ENCODE measurements around the gene RAB25. TPM values are rescaled to one million over a fixed set of nuclear protein-coding genes. Genes with fewer than 3 reads are reported as not detected.

RAB25 gene
- polyA plus RNA-seq, 2 of the 4 experiments (the other 2 are of a cell fraction) = not detected

DNA sequence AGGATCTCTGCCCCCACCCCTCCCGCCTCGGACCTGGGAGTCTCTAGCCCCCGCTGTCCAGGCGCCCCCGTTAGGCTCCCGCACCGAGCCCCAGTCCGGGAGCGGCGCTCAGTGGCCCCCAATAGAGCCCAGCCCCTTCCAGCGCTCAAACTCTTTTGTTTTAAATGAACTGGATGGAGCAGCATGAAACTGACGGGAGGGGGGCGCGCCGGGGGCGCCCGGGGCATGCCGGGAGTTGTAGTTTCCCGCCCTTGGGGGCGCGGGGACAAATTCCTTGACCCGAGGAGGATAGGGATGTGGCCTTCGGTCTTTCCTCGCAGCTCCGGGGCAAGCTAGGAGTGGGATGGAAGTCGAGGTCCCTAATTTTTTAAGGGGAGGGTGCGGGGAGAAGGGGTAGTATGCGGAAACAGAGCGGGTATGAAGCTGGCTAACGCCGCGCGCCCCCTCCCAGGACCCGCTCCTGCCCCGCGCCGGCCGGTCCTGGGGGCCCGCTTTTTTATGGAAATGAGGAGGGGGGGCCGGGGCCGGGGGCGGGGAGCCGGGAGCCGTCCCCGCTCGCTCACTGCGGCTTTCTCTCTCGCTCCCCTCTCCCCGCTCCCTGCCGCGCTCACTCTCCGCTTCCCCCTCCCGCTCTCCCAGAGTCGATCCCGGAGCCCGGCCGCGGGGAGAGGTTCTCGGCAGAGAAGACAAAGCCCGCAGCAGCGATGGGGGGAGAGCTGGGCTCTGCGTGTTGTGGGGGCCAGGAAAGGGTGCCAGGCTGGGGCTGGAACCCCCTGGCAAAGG lies 21.5 kb downstream of the RAB25 start, which contains the start of gene MEX3A (continued):
- TF ChIP-seq RARB (CRISPR knock-in tag; IDR thresholded peaks at IDR 0.05) = no peak

DNA sequence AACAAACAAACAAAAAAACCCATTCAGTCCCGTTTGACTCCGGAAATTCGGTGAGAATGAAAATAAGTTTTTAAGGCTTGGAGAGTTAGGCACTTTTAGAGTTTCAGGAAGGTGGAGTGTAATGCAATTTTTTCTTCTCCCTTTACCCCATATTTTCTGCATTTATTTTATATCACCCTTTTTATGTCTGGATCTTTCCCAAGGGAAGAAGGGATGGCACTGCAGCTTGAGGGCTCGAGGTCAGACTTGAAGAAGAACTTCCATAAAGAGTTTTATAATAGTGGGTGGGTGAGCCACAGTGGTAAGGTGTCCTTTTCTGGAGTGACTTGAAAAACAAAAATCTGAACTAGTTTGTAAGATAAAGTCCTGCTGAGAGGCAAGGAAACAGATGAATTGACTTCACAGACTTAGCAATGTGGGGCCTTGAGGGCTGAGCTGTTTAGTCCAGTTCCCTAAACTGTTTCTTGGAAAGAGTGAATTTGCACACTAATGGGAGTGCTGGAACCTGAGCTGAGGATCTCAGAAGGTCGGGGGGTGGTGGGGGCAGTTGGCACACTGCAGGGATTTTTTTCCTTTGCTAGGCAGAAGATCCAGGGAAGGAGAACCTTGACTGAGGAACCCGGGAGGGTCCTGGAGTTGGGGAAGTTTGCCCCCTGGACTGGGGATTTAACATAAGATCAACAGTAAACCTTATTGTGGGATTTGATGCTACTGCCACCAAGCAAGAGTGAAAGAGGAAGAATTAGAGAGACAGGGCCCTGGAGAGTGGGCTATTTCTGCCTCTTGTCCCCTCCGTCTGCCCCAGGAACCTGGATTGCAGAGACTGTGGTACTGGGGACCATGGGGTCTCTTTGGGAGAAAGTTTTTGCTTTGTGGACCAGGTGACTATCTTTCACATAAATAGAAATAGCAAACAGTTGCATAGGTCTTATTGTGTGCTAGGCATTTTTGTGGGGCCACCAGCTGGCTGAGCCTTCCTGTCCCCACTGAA lies 23.1 kb downstream of the RAB25 start:
- ChIA-PET CTCF (interaction anchor here (2.1 to 29.4 kb wide), 4 partner anchors 12 to 141 kb away, joined by 5 to 2239 read pairs (median 28); partner anchors contain the start of genes LMNA and SEMA4A), POLR2A (no interaction called here)
- Histone ChIP-seq H3K4me1 (peaks cover 29% of the 10 kb centered on the region), H3K27ac (no peak overlapping the region), H3K4me2 (peak overlapping the region; percentile 100; the same call in 1 of the 3 replicates), H3K4me3 (no peak overlapping the region), H3K9me3 (no peaks in the 10 kb centered on the region)
- ATAC-seq (no peak), FAIRE-seq (no peak), DNase-seq (ENCODE audit: low read depth in 1 of 2, low spot score in 1 of 2) (no peak)
- TF ChIP-seq FOXS1 (CRISPR knock-in tag; IDR thresholded peaks at IDR 0.05) (no peak), HDAC2 (IDR thresholded peaks at IDR 0.05) (peak; percentile 19; the same call in 1 of the 2 replicates), RNF2 (IDR thresholded peaks at IDR 0.05; ENCODE audit: borderline replicate concordance, low read depth) (no peak), KDM1A (IDR thresholded peaks at IDR 0.05; ENCODE audit: low read depth) (peak; percentile 84; the same call in 1 of the 2 replicates)
- TF ChIP-seq, protein P1, sequence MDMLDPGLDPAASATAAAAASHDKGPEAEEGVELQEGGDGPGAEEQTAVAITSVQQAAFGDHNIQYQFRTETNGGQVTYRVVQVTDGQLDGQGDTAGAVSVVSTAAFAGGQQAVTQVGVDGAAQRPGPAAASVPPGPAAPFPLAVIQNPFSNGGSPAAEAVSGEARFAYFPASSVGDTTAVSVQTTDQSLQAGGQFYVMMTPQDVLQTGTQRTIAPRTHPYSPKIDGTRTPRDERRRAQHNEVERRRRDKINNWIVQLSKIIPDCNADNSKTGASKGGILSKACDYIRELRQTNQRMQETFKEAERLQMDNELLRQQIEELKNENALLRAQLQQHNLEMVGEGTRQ (IDR thresholded peaks at IDR 0.05) = no peak
- WGBS (ENCODE audit: missing lambda C conversion rate) = 88% methylated on average over 6 of the region's 7 CpGs

DNA sequence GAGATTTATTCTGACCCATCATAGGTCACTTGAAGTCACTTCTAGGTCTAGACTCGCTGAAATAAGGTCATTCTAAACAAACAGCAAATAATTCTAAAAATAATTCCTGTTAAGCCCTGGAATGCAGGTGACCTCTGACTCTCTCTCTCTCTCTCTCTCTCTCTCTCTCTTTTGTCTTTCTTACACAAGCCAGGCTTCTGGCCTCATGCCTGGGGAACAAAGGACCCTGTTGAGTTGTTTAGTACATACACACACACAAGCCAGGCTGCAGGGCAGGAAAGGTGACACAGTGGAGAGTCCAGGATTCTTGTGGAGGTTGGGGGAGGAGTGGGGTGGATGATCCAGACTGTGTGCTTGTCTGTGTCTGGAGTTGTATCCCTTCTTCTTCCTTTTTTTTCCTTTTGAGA lies 25.3 kb downstream of the RAB25 start:
- DNase-seq (ENCODE audit: low read depth in 1 of 2, low spot score in 1 of 2) (peak in 1 of 2 experiments; percentile 67), FAIRE-seq (no peak), ATAC-seq (no peak)
- Histone ChIP-seq H3K4me1 (peaks cover 23% of the 10 kb centered on the region), H3K4me3 (no peak overlapping the region), H3K4me2 (peak overlapping the region; percentile 46), H3K27ac (peak overlapping the region; percentile 10 to 12; a peak in 3 of 6 replicates), H3K9me3 (no peaks in the 10 kb centered on the region)
- ChIA-PET CTCF (interaction anchor here (0.6 to 29.4 kb wide), 9 partner anchors 10 to 1460 kb away, joined by 3 to 2239 read pairs (median 4); partner anchors contain the start of genes LMNA, PMF1, SEMA4A and SLC25A44), POLR2A (no interaction called here)
- WGBS (ENCODE audit: missing lambda C conversion rate) = 8% methylated on average over 1 of the region's 1 CpG
- TF ChIP-seq RARB (CRISPR knock-in tag; IDR thresholded peaks at IDR 0.05) = no peak
- TF ChIP-seq CBX2 (IDR thresholded peaks at IDR 0.05; ENCODE audit: borderline replicate concordance, low read depth) = no peak
- no peak for TF ChIP-seq KDM1A (IDR thresholded peaks at IDR 0.05; ENCODE audit: low read depth)
- no peak for TF ChIP-seq RAD21 (conservative IDR thresholded peaks at IDR 0.05 in 1 of 2, IDR thresholded peaks at IDR 0.05 in 1 of 2)
- no peak for TF ChIP-seq RFX5 (IDR thresholded peaks at IDR 0.05)
- TF ChIP-seq, protein P2, sequence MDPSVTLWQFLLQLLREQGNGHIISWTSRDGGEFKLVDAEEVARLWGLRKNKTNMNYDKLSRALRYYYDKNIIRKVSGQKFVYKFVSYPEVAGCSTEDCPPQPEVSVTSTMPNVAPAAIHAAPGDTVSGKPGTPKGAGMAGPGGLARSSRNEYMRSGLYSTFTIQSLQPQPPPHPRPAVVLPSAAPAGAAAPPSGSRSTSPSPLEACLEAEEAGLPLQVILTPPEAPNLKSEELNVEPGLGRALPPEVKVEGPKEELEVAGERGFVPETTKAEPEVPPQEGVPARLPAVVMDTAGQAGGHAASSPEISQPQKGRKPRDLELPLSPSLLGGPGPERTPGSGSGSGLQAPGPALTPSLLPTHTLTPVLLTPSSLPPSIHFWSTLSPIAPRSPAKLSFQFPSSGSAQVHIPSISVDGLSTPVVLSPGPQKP (IDR thresholded peaks at IDR 0.05; ENCODE audit: low read depth, low read length) = no peak
- no peak for TF ChIP-seq HEYL (CRISPR knock-in tag; IDR thresholded peaks at IDR 0.05)
- no peak for TF ChIP-seq FOSL2 (IDR thresholded peaks at IDR 0.05)
- TF ChIP-seq FOSL2 (CRISPR knock-in tag; IDR thresholded peaks at IDR 0.05) = peak; percentile 57; the same call in 1 of the 2 replicates
- TF ChIP-seq SREBF2 (IDR thresholded peaks at IDR 0.05) = no peak
- no peak for TF ChIP-seq HOXB5 (CRISPR knock-in tag; IDR thresholded peaks at IDR 0.05)
- 0 out of 2 replicates have a peak, but pooled peaks have one; percentile 75 for TF ChIP-seq ZSCAN20 (CRISPR knock-in tag; IDR thresholded peaks at IDR 0.05)
- TF ChIP-seq, protein P3, sequence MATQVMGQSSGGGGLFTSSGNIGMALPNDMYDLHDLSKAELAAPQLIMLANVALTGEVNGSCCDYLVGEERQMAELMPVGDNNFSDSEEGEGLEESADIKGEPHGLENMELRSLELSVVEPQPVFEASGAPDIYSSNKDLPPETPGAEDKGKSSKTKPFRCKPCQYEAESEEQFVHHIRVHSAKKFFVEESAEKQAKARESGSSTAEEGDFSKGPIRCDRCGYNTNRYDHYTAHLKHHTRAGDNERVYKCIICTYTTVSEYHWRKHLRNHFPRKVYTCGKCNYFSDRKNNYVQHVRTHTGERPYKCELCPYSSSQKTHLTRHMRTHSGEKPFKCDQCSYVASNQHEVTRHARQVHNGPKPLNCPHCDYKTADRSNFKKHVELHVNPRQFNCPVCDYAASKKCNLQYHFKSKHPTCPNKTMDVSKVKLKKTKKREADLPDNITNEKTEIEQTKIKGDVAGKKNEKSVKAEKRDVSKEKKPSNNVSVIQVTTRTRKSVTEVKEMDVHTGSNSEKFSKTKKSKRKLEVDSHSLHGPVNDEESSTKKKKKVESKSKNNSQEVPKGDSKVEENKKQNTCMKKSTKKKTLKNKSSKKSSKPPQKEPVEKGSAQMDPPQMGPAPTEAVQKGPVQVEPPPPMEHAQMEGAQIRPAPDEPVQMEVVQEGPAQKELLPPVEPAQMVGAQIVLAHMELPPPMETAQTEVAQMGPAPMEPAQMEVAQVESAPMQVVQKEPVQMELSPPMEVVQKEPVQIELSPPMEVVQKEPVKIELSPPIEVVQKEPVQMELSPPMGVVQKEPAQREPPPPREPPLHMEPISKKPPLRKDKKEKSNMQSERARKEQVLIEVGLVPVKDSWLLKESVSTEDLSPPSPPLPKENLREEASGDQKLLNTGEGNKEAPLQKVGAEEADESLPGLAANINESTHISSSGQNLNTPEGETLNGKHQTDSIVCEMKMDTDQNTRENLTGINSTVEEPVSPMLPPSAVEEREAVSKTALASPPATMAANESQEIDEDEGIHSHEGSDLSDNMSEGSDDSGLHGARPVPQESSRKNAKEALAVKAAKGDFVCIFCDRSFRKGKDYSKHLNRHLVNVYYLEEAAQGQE (IDR thresholded peaks at IDR 0.05) = no peak
- TF ChIP-seq TFCP2L1 (CRISPR knock-in tag; IDR thresholded peaks at IDR 0.05) = no peak
- no peak for TF ChIP-seq HOXB13 (CRISPR knock-in tag; IDR thresholded peaks at IDR 0.05; ENCODE audit: low read depth)
- TF ChIP-seq, protein P4, sequence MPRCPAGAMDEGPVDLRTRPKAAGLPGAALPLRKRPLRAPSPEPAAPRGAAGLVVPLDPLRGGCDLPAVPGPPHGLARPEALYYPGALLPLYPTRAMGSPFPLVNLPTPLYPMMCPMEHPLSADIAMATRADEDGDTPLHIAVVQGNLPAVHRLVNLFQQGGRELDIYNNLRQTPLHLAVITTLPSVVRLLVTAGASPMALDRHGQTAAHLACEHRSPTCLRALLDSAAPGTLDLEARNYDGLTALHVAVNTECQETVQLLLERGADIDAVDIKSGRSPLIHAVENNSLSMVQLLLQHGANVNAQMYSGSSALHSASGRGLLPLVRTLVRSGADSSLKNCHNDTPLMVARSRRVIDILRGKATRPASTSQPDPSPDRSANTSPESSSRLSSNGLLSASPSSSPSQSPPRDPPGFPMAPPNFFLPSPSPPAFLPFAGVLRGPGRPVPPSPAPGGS (IDR thresholded peaks at IDR 0.05) = no peak
- TF ChIP-seq ZFP36 (IDR thresholded peaks at IDR 0.05; ENCODE audit: borderline replicate concordance, partially characterized antibody) = no peak
- TF ChIP-seq, protein P5, sequence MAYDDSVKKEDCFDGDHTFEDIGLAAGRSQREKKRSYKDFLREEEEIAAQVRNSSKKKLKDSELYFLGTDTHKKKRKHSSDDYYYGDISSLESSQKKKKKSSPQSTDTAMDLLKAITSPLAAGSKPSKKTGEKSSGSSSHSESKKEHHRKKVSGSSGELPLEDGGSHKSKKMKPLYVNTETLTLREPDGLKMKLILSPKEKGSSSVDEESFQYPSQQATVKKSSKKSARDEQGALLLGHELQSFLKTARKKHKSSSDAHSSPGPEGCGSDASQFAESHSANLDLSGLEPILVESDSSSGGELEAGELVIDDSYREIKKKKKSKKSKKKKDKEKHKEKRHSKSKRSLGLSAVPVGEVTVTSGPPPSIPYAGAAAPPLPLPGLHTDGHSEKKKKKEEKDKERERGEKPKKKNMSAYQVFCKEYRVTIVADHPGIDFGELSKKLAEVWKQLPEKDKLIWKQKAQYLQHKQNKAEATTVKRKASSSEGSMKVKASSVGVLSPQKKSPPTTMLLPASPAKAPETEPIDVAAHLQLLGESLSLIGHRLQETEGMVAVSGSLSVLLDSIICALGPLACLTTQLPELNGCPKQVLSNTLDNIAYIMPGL (CRISPR knock-in tag; IDR thresholded peaks at IDR 0.05; ENCODE audit: borderline replicate concordance) = no peak
